GM23338 (cell line): ENCODE results near the gene CALML3. TPM values are rescaled to one million over a fixed set of nuclear protein-coding genes. Genes with fewer than 3 reads are reported as not detected.
A peak's percentile ranks its signal among the peaks of the same experiment; 100 is the strongest.

Experiments
- ATAC-seq: fragments of 200-7000 bp; cut with Tn5 transposase; 3 replicates; pipeline ENCODE4 v1.9.1; 2020
- DNase-seq: peaks from one replicate; pipeline ENCODE4 v3.0.0-alpha.2; 2015; ENCODE audit warnings: low spot score
- H2AFZ ChIP-seq: fragments of 200-600 bp; sonication (generic); 2 replicates; pipeline ENCODE4 v1.8.0; 2016; ENCODE audit warnings: antibody characterized with exemption, mild to moderate bottlenecking, moderate library complexity
- H3F3A ChIP-seq: fragments of 200-600 bp; sonication (generic); replicated peaks from 2 replicates; pipeline ENCODE4 v1.8.0; 2017; ENCODE audit warnings: antibody characterized with exemption, mixed run types, low read depth
- H3K27ac ChIP-seq: fragments of 200-600 bp; sonication (generic); 2 replicates; pipeline ENCODE4 v1.6.1; 2016; ENCODE audit warnings: low read depth
- H3K27me3 ChIP-seq: fragments of 200-600 bp; sonication (generic); 2 replicates; pipeline ENCODE4 v1.8.0; 2016; ENCODE audit warnings: mild to moderate bottlenecking, mixed run types, moderate library complexity; ENCODE audit not compliant: insufficient read depth
- H3K36me3 ChIP-seq: fragments of 200-600 bp; sonication (generic); 2 replicates; pipeline ENCODE4 v1.8.0; 2016; ENCODE audit warnings: mild to moderate bottlenecking; ENCODE audit not compliant: insufficient read depth
- H3K4me1 ChIP-seq: fragments of 200-600 bp; sonication (generic); 2 replicates; pipeline ENCODE4 v1.8.0; 2016; ENCODE audit warnings: mild to moderate bottlenecking, moderate library complexity; ENCODE audit not compliant: insufficient read depth
- H3K4me2 ChIP-seq: fragments of 200-600 bp; sonication (generic); 2 replicates; pipeline ENCODE4 v1.7.1; 2017; ENCODE audit warnings: mixed run types
- H3K4me3 ChIP-seq: fragments of 200-600 bp; sonication (generic); 2 replicates; pipeline ENCODE4 v1.6.1; 2016; ENCODE audit warnings: mixed run types
- H3K79me2 ChIP-seq: fragments of 200-600 bp; sonication (generic); replicated peaks from 2 replicates; pipeline ENCODE4 v1.8.0; 2017; ENCODE audit warnings: mild to moderate bottlenecking; ENCODE audit not compliant: insufficient read depth
- H3K9me2 ChIP-seq: fragments of 200-600 bp; sonication (generic); 2 replicates; pipeline ENCODE4 v1.8.0; 2017; ENCODE audit not compliant: insufficient read depth
- H4K20me1 ChIP-seq: fragments of 200-600 bp; sonication (generic); replicated peaks from 2 replicates; pipeline ENCODE4 v1.8.0; 2017; ENCODE audit warnings: mild to moderate bottlenecking; ENCODE audit not compliant: insufficient read depth
- H3K27ac Mint-ChIP-seq: 2 replicates; pipeline ENCODE4 v1.8.0; 2020; ENCODE audit warnings: inconsistent platforms, mild to moderate bottlenecking, moderate library complexity, mixed read lengths
- H3K27me3 Mint-ChIP-seq: 3 replicates; pipeline ENCODE4 v1.8.0; 2022; ENCODE audit warnings: low read depth, mild to moderate bottlenecking, moderate library complexity, mixed read lengths, inconsistent platforms; ENCODE audit not compliant: insufficient read depth, poor library complexity
- H3K36me3 Mint-ChIP-seq: 3 replicates; pipeline ENCODE4 v1.8.0; 2021; ENCODE audit warnings: low read depth, mild to moderate bottlenecking, inconsistent platforms, moderate library complexity, mixed read lengths
- H3K4me1 Mint-ChIP-seq: 3 replicates; pipeline ENCODE4 v1.8.0; 2020; ENCODE audit warnings: mild to moderate bottlenecking, inconsistent platforms, mixed read lengths
- H3K4me3 Mint-ChIP-seq: 3 replicates; pipeline ENCODE4 v1.8.0; 2021; ENCODE audit warnings: moderate library complexity, mild to moderate bottlenecking, inconsistent platforms, mixed read lengths
- H3K9me3 Mint-ChIP-seq: 3 replicates; pipeline ENCODE4 v1.8.0; 2020; ENCODE audit warnings: moderate library complexity, mild to moderate bottlenecking, inconsistent platforms, mixed read lengths
- CREB1 ChIP-seq: fragments of 250-450 bp; sonication (Bioruptor Pico); IDR thresholded peaks from 2 replicates; pipeline ENCODE4 v1.5.0; 2020; ENCODE audit warnings: low read depth, mild to moderate bottlenecking, moderate library complexity
- CTCF ChIP-seq, 2 experiments: fragments of 200-600 bp in 1 of 2; sonication (generic) in 1 of 2; conservative IDR thresholded peaks; 2 replicates each; pipeline versions ENCODE4 v1.5.1 to v1.6.1; 2016 to 2017; ENCODE audit warnings: antibody characterized with exemption in 2 of 2, low read depth in 2 of 2, mild to moderate bottlenecking in 2 of 2, moderate library complexity in 1 of 2
- ETS1 ChIP-seq: IDR thresholded peaks from 2 replicates; pipeline ENCODE4 v1.6.1; 2016; ENCODE audit warnings: antibody characterized with exemption
- EZH2 ChIP-seq: fragments of 200-600 bp; sonication (generic); IDR thresholded peaks from one replicate; pipeline ENCODE4 v1.8.0; 2017; ENCODE audit warnings: antibody characterized with exemption, mild to moderate bottlenecking, low read depth; ENCODE audit not compliant: unreplicated experiment
- EZH2phosphoT487 ChIP-seq: fragments of 200-600 bp; sonication (generic); IDR thresholded peaks from one replicate; pipeline ENCODE4 v1.8.1; 2018; ENCODE audit warnings: antibody characterized with exemption; ENCODE audit not compliant: unreplicated experiment
- JUNB ChIP-seq: IDR thresholded peaks from one replicate; pipeline ENCODE4 v1.6.1; 2016; ENCODE audit warnings: antibody characterized with exemption; ENCODE audit not compliant: unreplicated experiment
- NANOG ChIP-seq: IDR thresholded peaks from 2 replicates; pipeline ENCODE4 v1.6.1; 2016; ENCODE audit warnings: antibody characterized with exemption, borderline replicate concordance
- POLR2AphosphoS5 ChIP-seq: IDR thresholded peaks from 2 replicates; pipeline ENCODE4 v1.6.1; 2016; ENCODE audit warnings: antibody characterized with exemption, low read depth
- REST ChIP-seq: IDR thresholded peaks from one replicate; pipeline ENCODE4 v1.6.1; 2018; ENCODE audit warnings: antibody characterized with exemption; ENCODE audit not compliant: unreplicated experiment
- STAT1 ChIP-seq: IDR thresholded peaks from one replicate; pipeline ENCODE4 v1.6.1; 2016; ENCODE audit warnings: antibody characterized with exemption; ENCODE audit not compliant: unreplicated experiment
- ZNF114 ChIP-seq: fragments of 250-450 bp; sonication (Bioruptor Pico); IDR thresholded peaks from 2 replicates; pipeline ENCODE4 v1.5.0; 2020; ENCODE audit warnings: mild to moderate bottlenecking, moderate library complexity
- ZNF331 ChIP-seq: fragments of 250-450 bp; sonication (Bioruptor Pico); IDR thresholded peaks from 2 replicates; pipeline ENCODE4 v1.5.0; 2020; ENCODE audit warnings: low read depth, mild to moderate bottlenecking, moderate library complexity
- ZNF462 ChIP-seq: fragments of 250-450 bp; sonication (Bioruptor Pico); IDR thresholded peaks from 2 replicates; pipeline ENCODE4 v1.5.0; 2020; ENCODE audit warnings: mild to moderate bottlenecking, moderate library complexity
- long read RNA-seq: library from polyadenylated mRNA; unstranded; transcript quantifications from one replicate; pipeline ENCODE4 v2.0.0, GENCODE V29; 2020; ENCODE audit not compliant: unreplicated experiment
- polyA plus RNA-seq: library from polyadenylated mRNA; unstranded; fragments of >200 nt; fragmentation: Nextera tagmentation; extraction: Ambion mirVana; gene quantifications from 2 replicates; pipeline ENCODE4 v1.2.1, GENCODE V29; 2016
- total RNA-seq: library from RNA; depleted of rRNA; stranded (reverse); fragments of >200 nt; shearing (Covaris generic); gene quantifications from 2 replicates; pipeline ENCODE4 v1.2.3, GENCODE V29; 2014; rRNA removed

The CALML3 gene
- total RNA-seq, result not detected in 2 replicates
- polyA plus RNA-seq, result not detected in 2 replicates
- long read RNA-seq, result 0 reads

- Histone ChIP-seq H3K4me3 (no peak within 1 kb of the TSS), H3K27me3 (no peaks in the 10 kb centered on the region), H4K20me1 (no peaks in the 10 kb centered on the region), H3F3A (no peaks in the 10 kb centered on the region), H3K4me1 (peaks cover 5% of the 10 kb centered on the region; the same call in 1 of the 2 replicates), H2AFZ (peak within 1 kb of the TSS; percentile 72; the same call in 1 of the 2 replicates), H3K9me2 (no peaks in the 10 kb centered on the region), H3K79me2 (no peaks in the 10 kb centered on the region), H3K36me3 (no peaks in the 10 kb centered on the region), H3K27ac (no peak within 1 kb of the TSS), H3K4me2 (no peak within 1 kb of the TSS)
- peaks cover 20% of the 10 kb centered on the region for H3K27me3 Mint-ChIP-seq
- peaks cover 13% of the 10 kb centered on the region for H3K4me1 Mint-ChIP-seq
- no peak within 1 kb of the TSS for H3K4me3 Mint-ChIP-seq
- no peak for DNase-seq
- no peak within 1 kb of the TSS for H3K27ac Mint-ChIP-seq
- peaks cover 7% of the 10 kb centered on the region; the same call in 2 of the 3 replicates for H3K9me3 Mint-ChIP-seq
- ATAC-seq, result no peak
- H3K36me3 Mint-ChIP-seq, result peaks cover 5% of the 10 kb centered on the region; the same call in 1 of the 3 replicates
- TF ChIP-seq CTCF (conservative IDR thresholded peaks at IDR 0.05; ENCODE audit: low read depth in 2 of 2) (no peak), JUNB (no peak), NANOG (no peak), POLR2AphosphoS5 (no peak), ZNF114 (no peak), ZNF462 (CRISPR knock-in tag) (no peak), EZH2 (no peak), ETS1 (no peak), ZNF331 (no peak), REST (no peak), CREB1 (CRISPR knock-in tag) (no peak), STAT1 (no peak), EZH2phosphoT487 (no peak)
Measured at GRCh38 chr10:5524641-5525560, at the start of gene CALML3. TSS of gene CALML3 (plus strand) at chr10:5524961. CDS start at chr10:5525086, 125 bp downstream.
